Stimulated activated effector memory CD8-positive, alpha-beta T cell treated with anti-CD3 and anti-CD28 coated beads, Interleukin-12 subunit alpha, Interleukin-12 subunit beta, amount 100 ng/mL, for 72 hours (primary cell): Measurements from ENCODE around the gene CACFD1.
A peak's percentile ranks its signal among the peaks of the same experiment; 100 is the strongest.

Experiments used
- ATAC-seq: fragments of 150-1000 bp; cut with Tn5 transposase; 2 replicates; pipeline ENCODE4 v1.10.0; 2021
- DNase-seq, 2 donors: peaks; one replicate each; pipeline ENCODE4 v3.0.0; 2021 to 2022; ENCODE audit warnings: low spot score in 2 of 2
- H3K27ac Mint-ChIP-seq: one replicate; pipeline ENCODE4 v1.8.0; 2022; ENCODE audit warnings: mild to moderate bottlenecking, mixed read lengths
- H3K36me3 Mint-ChIP-seq: one replicate; pipeline ENCODE4 v1.8.0; 2022; ENCODE audit warnings: mild to moderate bottlenecking, mixed read lengths
- H3K4me1 Mint-ChIP-seq: one replicate; pipeline ENCODE4 v1.8.0; 2022; ENCODE audit warnings: mixed read lengths
- H3K4me3 Mint-ChIP-seq: one replicate; pipeline ENCODE4 v1.8.0; 2022; ENCODE audit warnings: mild to moderate bottlenecking, mixed read lengths
- H3K9me3 Mint-ChIP-seq: one replicate; pipeline ENCODE4 v1.8.0; 2022; ENCODE audit warnings: mixed read lengths

Gene CACFD1

GRCh38 chr9:133468777-133469421 lies 9.1 kb downstream of the CACFD1 start:
- no peaks in the 10 kb centered on the region for H3K9me3 Mint-ChIP-seq
- peaks cover 4% of the 10 kb centered on the region for H3K4me1 Mint-ChIP-seq
- H3K27ac Mint-ChIP-seq = no peak overlapping the region
- ATAC-seq (no peak), DNase-seq (no peak)
- no peaks in the 10 kb centered on the region for H3K36me3 Mint-ChIP-seq
- no peak overlapping the region for H3K4me3 Mint-ChIP-seq

DNA sequence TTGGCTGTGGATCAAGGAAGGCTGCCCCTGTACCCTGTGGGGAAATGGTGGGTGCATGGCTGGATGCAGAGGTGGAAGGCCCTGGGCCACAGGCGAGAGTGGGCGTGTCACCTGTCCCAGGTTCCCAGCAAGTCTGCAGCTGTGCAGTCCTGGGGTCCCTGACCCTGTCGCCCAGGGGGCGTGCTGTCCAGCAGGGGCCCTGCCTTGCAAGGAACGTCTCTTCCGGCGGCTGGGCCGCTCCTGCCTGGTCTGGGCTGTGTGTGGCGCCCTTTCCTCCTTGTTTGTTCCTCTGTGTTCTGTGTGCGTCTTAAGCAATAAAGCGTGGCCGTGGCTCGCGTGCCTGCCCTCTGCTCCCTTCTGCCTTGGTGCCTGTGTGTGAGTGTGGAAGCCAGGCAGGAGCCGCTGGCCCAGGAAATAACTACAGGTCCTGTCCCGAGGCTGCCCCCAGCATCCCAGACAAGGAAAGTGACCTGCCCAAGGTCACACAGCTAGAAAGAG lies 10.7 kb downstream of the CACFD1 start:
- no peak overlapping the region for H3K27ac Mint-ChIP-seq
- no peaks in the 10 kb centered on the region for H3K36me3 Mint-ChIP-seq
- ATAC-seq = no peak
- no peaks in the 10 kb centered on the region for H3K9me3 Mint-ChIP-seq
- H3K4me3 Mint-ChIP-seq = no peak overlapping the region
- H3K4me1 Mint-ChIP-seq = no peaks in the 10 kb centered on the region
- no peak for DNase-seq

GRCh38 chr9:133470988-133471387 lies 11.2 kb downstream of the CACFD1 start:
- DNase-seq (no peak), ATAC-seq (no peak)
- Mint-ChIP-seq H3K9me3 (no peaks in the 10 kb centered on the region), H3K4me1 (no peaks in the 10 kb centered on the region), H3K27ac (no peak overlapping the region), H3K4me3 (no peak overlapping the region), H3K36me3 (peaks cover 3% of the 10 kb centered on the region)

DNA sequence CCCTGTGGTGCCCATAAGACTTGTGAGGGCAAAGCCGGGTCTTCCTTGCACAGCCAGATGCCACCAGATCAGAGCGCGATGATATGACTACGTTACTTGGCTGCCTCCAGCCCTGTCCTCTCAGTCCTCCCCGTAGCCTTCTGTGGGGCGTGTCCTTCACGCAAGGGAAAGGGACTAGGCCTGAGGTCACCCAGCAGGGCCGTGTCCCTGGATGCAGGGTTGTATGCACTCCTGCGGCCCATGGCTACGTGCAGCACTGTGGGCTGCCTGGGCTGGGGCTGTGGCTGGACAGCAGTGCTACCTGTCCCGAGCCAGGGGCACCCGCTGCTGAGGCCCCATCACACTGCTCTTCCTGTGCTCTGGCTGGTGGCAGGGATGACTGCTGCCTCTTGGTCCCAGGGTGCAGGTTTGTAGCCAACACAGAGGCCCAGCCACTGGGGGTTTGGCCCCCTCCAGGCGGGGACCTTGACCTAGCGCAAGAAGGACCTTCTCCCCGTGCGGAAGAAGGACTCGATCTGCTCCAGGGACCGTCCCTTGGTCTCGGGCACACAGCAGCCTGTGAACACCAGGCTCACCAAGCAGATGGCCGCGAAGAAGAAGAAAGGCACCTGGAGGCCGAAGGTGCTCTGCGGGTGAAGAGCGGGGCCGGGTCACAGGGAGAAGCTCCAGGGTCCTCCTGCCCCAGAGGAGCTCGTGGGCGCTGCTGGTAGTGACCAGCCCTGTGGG lies 11.9 kb downstream of the CACFD1 start:
- H3K4me1 Mint-ChIP-seq = no peaks in the 10 kb centered on the region
- no peak for ATAC-seq
- H3K27ac Mint-ChIP-seq = peak overlapping the region; percentile 32
- H3K36me3 Mint-ChIP-seq = peaks cover 7% of the 10 kb centered on the region
- no peak overlapping the region for H3K4me3 Mint-ChIP-seq
- H3K9me3 Mint-ChIP-seq = no peaks in the 10 kb centered on the region
- no peak for DNase-seq

DNA sequence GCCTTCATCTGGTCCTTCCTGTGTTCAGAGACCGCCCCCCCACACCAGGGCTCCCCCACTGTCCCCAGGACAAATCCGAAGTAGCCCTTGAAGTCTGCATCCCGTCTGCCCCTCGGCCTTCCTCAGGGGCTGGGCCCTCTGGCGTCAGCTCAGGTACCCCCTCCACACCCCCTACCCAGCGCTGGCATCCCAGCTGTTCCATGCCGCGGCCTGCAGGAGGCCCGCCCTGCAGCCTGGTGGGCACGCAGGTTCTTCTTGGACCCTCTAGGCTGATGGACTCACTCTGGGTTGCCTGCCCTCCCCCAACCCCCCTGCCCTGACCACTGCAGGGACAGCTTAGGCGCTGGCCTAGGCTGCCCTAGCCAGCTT lies 12.5 kb downstream of the CACFD1 start:
- no peak overlapping the region for H3K4me3 Mint-ChIP-seq
- ATAC-seq = no peak
- no peak for DNase-seq
- no peaks in the 10 kb centered on the region for H3K9me3 Mint-ChIP-seq
- H3K36me3 Mint-ChIP-seq = peaks cover 7% of the 10 kb centered on the region
- no peaks in the 10 kb centered on the region for H3K4me1 Mint-ChIP-seq
- H3K27ac Mint-ChIP-seq = peak overlapping the region; percentile 32

DNA sequence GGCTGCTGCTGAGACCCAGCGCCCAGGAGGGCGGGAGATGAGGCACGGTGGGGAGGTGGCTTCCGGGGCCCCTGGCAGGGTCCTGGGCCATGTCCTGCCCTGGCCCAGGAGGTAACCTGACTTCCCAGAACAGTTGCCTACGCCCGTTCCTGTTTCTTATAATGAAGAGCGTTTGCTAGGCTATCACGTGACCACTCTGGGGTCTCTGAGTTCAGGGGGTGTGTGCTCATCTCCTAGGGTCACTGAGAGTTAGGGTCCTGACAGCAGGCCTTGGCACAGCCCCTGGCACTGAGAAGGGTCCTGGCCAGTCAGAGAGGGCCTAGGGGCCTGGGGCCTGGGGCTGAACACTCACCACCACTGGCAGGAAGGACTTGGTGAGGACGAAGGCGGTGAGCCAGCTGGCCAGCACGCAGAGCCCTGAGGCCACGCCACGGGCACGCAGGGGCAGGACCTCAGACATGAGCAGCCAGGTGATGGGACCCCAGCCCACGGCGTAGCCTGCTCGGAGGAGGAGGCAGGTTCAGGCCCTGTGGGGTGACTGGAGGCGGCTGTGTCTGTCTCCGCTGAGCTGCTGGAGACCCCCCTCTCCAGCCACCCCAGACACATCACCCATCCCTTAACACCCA lies 13.1 kb downstream of the CACFD1 start:
- no peak overlapping the region for H3K27ac Mint-ChIP-seq
- peaks cover 7% of the 10 kb centered on the region for H3K36me3 Mint-ChIP-seq
- DNase-seq = no peak
- no peak for ATAC-seq
- H3K4me3 Mint-ChIP-seq = no peak overlapping the region
- H3K4me1 Mint-ChIP-seq = peaks cover 2% of the 10 kb centered on the region
- H3K9me3 Mint-ChIP-seq = no peaks in the 10 kb centered on the region

DNA sequence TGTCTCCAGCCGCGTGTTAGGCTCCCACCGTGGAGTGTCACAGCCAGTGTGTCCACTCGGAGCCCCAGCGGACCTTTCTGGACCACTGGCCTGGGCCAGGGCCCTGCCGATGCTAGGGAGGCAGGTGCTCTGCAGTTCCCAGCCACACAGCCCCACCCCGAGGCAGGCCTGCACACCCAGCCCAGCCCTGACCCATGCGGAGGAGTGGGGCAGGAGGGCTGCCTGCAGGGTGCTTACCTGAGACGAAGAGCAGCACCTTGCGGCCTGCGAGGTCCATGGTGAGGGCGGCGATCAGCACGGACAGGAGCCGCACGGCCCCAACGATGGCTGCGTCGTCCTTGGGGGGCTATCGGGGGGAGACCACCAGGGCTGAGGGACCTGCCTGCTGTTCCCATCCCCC lies 14.0 kb downstream of the CACFD1 start:
- Mint-ChIP-seq H3K27ac (no peak overlapping the region), H3K4me1 (peaks cover 5% of the 10 kb centered on the region)
- ATAC-seq = no peak

DNA sequence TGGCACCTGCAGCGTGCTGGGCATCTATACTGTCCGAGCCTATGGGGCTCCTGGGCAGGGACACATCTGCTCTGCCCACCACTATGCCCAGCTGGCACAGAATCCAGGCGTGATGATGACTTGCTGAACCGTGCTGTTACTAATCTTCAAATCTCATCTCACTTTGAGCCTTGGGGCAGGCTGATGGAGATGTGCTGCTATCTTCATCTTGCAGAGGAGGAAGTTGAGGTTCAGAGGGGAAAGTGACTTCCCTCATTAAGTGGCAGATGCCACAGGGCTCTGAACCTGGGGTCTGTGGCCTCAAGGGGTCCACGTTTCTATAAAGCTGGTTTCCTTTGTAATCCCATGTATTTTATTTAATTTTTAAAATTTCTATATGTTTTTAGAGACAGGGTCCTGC lies 14.4 kb downstream of the CACFD1 start:
- Mint-ChIP-seq H3K4me1 (peaks cover 5% of the 10 kb centered on the region), H3K9me3 (no peaks in the 10 kb centered on the region), H3K27ac (no peak overlapping the region), H3K36me3 (peaks cover 7% of the 10 kb centered on the region), H3K4me3 (no peak overlapping the region)
- ATAC-seq (no peak), DNase-seq (no peak)

More for the DNA sequence above, 14.0 kb downstream of the CACFD1 start:
- no peak for DNase-seq
- no peaks in the 10 kb centered on the region for H3K9me3 Mint-ChIP-seq
- H3K36me3 Mint-ChIP-seq = peaks cover 7% of the 10 kb centered on the region
- H3K4me3 Mint-ChIP-seq = no peak overlapping the region

DNA sequence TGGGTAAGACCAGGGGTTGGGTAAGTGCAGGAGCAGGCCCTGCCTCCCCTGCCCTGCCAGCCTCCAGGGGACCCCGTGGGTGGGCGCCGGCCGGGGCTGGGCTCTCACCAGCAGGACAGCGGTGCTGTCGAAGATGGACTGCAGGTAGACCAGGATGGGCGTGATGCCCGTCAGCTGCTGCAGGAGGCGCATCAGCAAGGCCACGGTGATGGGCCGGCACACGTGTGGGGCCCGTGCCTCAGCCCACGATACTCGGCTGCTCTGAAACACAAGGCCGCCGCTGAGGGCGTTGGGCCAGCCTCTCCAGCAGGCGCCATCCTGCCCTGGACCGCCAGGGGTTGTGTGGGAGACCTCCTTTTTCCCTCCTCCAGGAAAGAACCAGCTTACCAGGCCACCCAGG lies 15.1 kb downstream of the CACFD1 start:
- Mint-ChIP-seq H3K36me3 (peaks cover 7% of the 10 kb centered on the region), H3K4me1 (peaks cover 5% of the 10 kb centered on the region), H3K9me3 (no peaks in the 10 kb centered on the region), H3K27ac (no peak overlapping the region), H3K4me3 (no peak overlapping the region)
- ATAC-seq = no peak
- DNase-seq = no peak

- no peak overlapping the region for H3K4me3 Mint-ChIP-seq
- H3K9me3 Mint-ChIP-seq = no peaks in the 10 kb centered on the region
- ATAC-seq (no peak), DNase-seq (no peak)
- no peak overlapping the region for H3K27ac Mint-ChIP-seq
- peaks cover 7% of the 10 kb centered on the region for H3K36me3 Mint-ChIP-seq
- peaks cover 5% of the 10 kb centered on the region for H3K4me1 Mint-ChIP-seq
These were observed 15.7 kb downstream of the CACFD1 start for GRCh38 chr9:133475292-133476012.

GRCh38 chr9:133476036-133476931 lies 16.5 kb downstream of the CACFD1 start:
- peaks cover 5% of the 10 kb centered on the region for H3K4me1 Mint-ChIP-seq
- DNase-seq (no peak), ATAC-seq (no peak)
- no peak overlapping the region for H3K27ac Mint-ChIP-seq
- H3K36me3 Mint-ChIP-seq = peaks cover 7% of the 10 kb centered on the region
- no peaks in the 10 kb centered on the region for H3K9me3 Mint-ChIP-seq
- H3K4me3 Mint-ChIP-seq = no peak overlapping the region

DNA sequence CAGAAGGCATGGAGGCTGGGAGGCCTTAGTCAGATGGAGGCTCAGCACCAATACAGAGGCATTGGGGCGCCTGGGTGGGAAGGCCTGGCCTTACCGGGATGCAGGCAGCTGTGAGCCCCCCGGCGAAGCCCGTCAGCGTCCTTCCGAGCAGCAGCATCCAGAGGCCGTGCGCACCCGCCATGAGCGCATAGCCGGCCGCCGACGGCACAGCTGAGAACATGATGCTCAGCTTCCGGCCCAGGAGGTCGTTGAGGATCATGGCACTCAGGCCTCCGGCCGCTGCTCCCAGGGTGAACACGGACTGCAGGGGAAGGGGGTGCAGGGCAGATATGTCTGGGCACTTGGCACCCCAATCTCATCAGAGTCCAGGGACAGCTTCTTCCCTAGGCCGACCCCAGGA lies 17.2 kb downstream of the CACFD1 start:
- Mint-ChIP-seq H3K27ac (no peak overlapping the region), H3K4me1 (peaks cover 5% of the 10 kb centered on the region), H3K36me3 (peaks cover 7% of the 10 kb centered on the region), H3K4me3 (no peak overlapping the region), H3K9me3 (no peaks in the 10 kb centered on the region)
- no peak for ATAC-seq
- DNase-seq = no peak

GRCh38 chr9:133477461-133477860 lies 17.7 kb downstream of the CACFD1 start:
- Mint-ChIP-seq H3K36me3 (peaks cover 7% of the 10 kb centered on the region), H3K27ac (no peak overlapping the region), H3K4me1 (peaks cover 5% of the 10 kb centered on the region), H3K4me3 (peak overlapping the region; percentile 69), H3K9me3 (no peaks in the 10 kb centered on the region)
- no peak for DNase-seq
- no peak for ATAC-seq

DNA sequence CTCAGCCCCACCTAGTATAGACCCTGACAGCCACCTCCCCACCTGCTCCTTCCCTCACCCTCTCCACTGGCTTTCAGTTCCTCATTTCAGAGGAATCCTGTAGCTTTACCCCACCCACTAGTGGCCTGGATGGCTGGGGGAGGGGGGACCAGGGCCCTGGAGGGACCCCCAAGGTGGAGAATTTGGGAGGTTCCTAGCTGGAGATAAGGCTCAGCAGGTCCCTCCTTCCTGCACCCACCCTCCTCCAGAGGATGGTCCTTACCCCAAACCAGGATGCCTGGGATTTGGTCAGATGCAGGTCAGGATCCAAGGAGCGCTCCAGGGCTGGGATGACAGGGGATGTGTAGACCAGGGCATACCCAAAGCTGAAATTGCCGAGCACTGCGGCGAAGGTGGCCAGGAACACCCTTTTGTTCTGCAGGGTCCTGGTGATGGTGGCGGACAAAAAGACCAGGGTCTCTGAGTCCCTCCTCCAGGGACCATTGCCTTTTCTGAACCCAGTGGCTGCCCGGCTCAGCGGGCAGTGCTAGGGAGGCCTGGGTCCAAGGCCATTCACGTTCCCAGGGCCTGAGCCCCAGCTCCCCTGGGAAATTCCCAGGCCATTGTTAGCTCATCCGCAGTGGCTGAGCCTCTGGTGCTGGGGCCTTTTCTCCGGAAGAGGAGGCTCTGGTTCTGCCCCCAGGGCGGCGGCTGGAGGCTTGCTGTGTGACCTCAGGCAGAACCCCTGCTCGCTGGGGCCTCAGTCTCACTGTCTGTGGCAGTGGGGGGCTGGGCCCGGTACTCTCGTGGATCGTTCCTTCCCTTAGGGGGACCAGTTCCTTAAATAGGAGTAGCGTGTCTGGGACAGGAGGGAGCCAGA lies 18.4 kb downstream of the CACFD1 start:
- DNase-seq = no peak
- Mint-ChIP-seq H3K27ac (peak overlapping the region; percentile 37), H3K9me3 (no peaks in the 10 kb centered on the region), H3K4me3 (peak overlapping the region; percentile 69), H3K36me3 (peaks cover 7% of the 10 kb centered on the region), H3K4me1 (peaks cover 5% of the 10 kb centered on the region)
- ATAC-seq = peak; percentile 43
